SU-DHL-6 (cell line): ENCODE results near the gene SMOC2.

Experiments
- H2AFZ ChIP-seq: fragments of 200-600 bp; sonication (generic); 2 replicates; pipeline ENCODE4 v1.6.1; 2014; ENCODE audit warnings: low read depth, mild to moderate bottlenecking, moderate library complexity, mixed read lengths, antibody characterized with exemption, low read length; ENCODE audit not compliant: severe bottlenecking
- H3F3A ChIP-seq: fragments of 200-600 bp; shearing (Covaris generic); 2 replicates; pipeline ENCODE4 v1.6.0; 2016; ENCODE audit warnings: antibody characterized with exemption, mild to moderate bottlenecking; ENCODE audit not compliant: insufficient read depth
- H3K27ac ChIP-seq: fragments of 200-600 bp; sonication (generic); 2 replicates; pipeline ENCODE4 v1.5.1; 2016; ENCODE audit warnings: low read depth, mild to moderate bottlenecking, low read length, moderate library complexity, mixed read lengths
- H3K27me3 ChIP-seq: fragments of 200-600 bp; sonication (generic), shearing (Covaris generic); 2 replicates; pipeline ENCODE4 v1.6.0; 2014; ENCODE audit warnings: mild to moderate bottlenecking, low read length
- H3K36me3 ChIP-seq: fragments of 200-600 bp; sonication (generic); 2 replicates; pipeline ENCODE4 v1.6.1; 2014; ENCODE audit warnings: mild to moderate bottlenecking, low read length, mixed read lengths
- H3K4me2 ChIP-seq: fragments of 300-600, 200-600 bp; shearing (Covaris generic), sonication (generic); 2 replicates; pipeline ENCODE4 v1.6.0; 2014; ENCODE audit warnings: low read length, low read depth, mild to moderate bottlenecking; ENCODE audit not compliant: poor library complexity, severe bottlenecking
- H3K4me3 ChIP-seq: fragments of 200-600 bp; sonication (generic); 2 replicates; pipeline ENCODE4 v1.5.1; 2014; ENCODE audit warnings: antibody characterized with exemption, low read length, mild to moderate bottlenecking, mixed read lengths; ENCODE audit not compliant: insufficient read depth, poor library complexity, severe bottlenecking
- H3K79me2 ChIP-seq: fragments of 200-600 bp; sonication (generic); 2 replicates; pipeline ENCODE4 v1.6.1; 2014; ENCODE audit warnings: mild to moderate bottlenecking, low read length, moderate library complexity; ENCODE audit not compliant: insufficient read depth
- H3K9ac ChIP-seq: fragments of 200-600 bp; sonication (generic); 2 replicates; pipeline ENCODE4 v1.7.0; 2014; ENCODE audit warnings: mild to moderate bottlenecking, low read length
- H3K9me2 ChIP-seq: fragments of 200-600 bp; sonication (generic); replicated peaks from 2 replicates; pipeline ENCODE4 v1.6.1; 2014; ENCODE audit warnings: low read length; ENCODE audit not compliant: insufficient read depth
- H3K9me3 ChIP-seq: fragments of 200-600 bp; sonication (generic); 2 replicates; pipeline ENCODE4 v1.6.1; 2014; ENCODE audit warnings: low read length, mixed read lengths; ENCODE audit not compliant: insufficient read depth
- H4K20me1 ChIP-seq: fragments of 200-600 bp; sonication (generic); 2 replicates; pipeline ENCODE4 v1.6.1; 2014; ENCODE audit warnings: low read depth, mild to moderate bottlenecking, antibody characterized with exemption, low read length, moderate library complexity, mixed read lengths
- CTCF ChIP-seq: fragments of 200-600 bp; sonication (generic); IDR thresholded peaks from one replicate; pipeline ENCODE4 v1.5.1; 2017; ENCODE audit warnings: antibody characterized with exemption, mild to moderate bottlenecking, low read length, moderate library complexity; ENCODE audit not compliant: insufficient read depth, poor library complexity, severe bottlenecking
- EZH2phosphoT487 ChIP-seq: fragments of 200-600 bp; sonication (generic), shearing (Covaris generic); conservative IDR thresholded peaks from 2 replicates; pipeline ENCODE4 v1.6.1; 2018; ENCODE audit warnings: mild to moderate bottlenecking, antibody characterized with exemption, low read length, moderate library complexity, mixed read lengths

The SMOC2 gene

GRCh38 chr6:168395983-168396382 lies 45.0 kb upstream of the SMOC2 start:
- H2AFZ ChIP-seq = no peak overlapping the region

GRCh38 chr6:168396561-168396960 lies 44.4 kb upstream of the SMOC2 start:
- H4K20me1 ChIP-seq = no peaks in the 10 kb centered on the region
- TF ChIP-seq EZH2phosphoT487 (no peak), CTCF (no peak)
- H3F3A ChIP-seq = no peaks in the 10 kb centered on the region
- H3K9me3 ChIP-seq = no peaks in the 10 kb centered on the region
- no peaks in the 10 kb centered on the region for H3K27me3 ChIP-seq
- H3K27ac ChIP-seq = no peak overlapping the region
- H3K4me3 ChIP-seq = no peak overlapping the region
- H3K36me3 ChIP-seq = no peaks in the 10 kb centered on the region
- no peaks in the 10 kb centered on the region for H3K79me2 ChIP-seq
- H3K9ac ChIP-seq = no peak overlapping the region
- H3K9me2 ChIP-seq = no peaks in the 10 kb centered on the region
- H3K4me2 ChIP-seq = no peak overlapping the region
- H2AFZ ChIP-seq = no peak overlapping the region

More at GRCh38 chr6:168395983-168396382, 45.0 kb upstream of the SMOC2 start:
- Histone ChIP-seq H3K9ac (no peak overlapping the region), H3F3A (no peaks in the 10 kb centered on the region), H3K9me3 (no peaks in the 10 kb centered on the region), H3K4me2 (no peak overlapping the region), H3K9me2 (no peaks in the 10 kb centered on the region), H3K27me3 (no peaks in the 10 kb centered on the region), H4K20me1 (no peaks in the 10 kb centered on the region), H3K4me3 (no peak overlapping the region), H3K79me2 (no peaks in the 10 kb centered on the region), H3K36me3 (no peaks in the 10 kb centered on the region), H3K27ac (no peak overlapping the region)
- TF ChIP-seq CTCF = no peak
- TF ChIP-seq EZH2phosphoT487 = no peak

- Histone ChIP-seq H3F3A (no peaks in the 10 kb centered on the region), H3K9me3 (no peaks in the 10 kb centered on the region), H3K9me2 (no peaks in the 10 kb centered on the region), H4K20me1 (no peaks in the 10 kb centered on the region), H3K9ac (no peak overlapping the region), H2AFZ (no peak overlapping the region), H3K79me2 (no peaks in the 10 kb centered on the region), H3K4me2 (no peak overlapping the region), H3K27ac (no peak overlapping the region), H3K27me3 (no peaks in the 10 kb centered on the region), H3K4me3 (no peak overlapping the region), H3K36me3 (no peaks in the 10 kb centered on the region)
- TF ChIP-seq EZH2phosphoT487 (no peak), CTCF (no peak)
These were observed 44.0 kb upstream of the SMOC2 start for GRCh38 chr6:168397012-168397411.
